ENCODE data around the gene FOXC1.
A peak's percentile ranks its signal among the peaks of the same experiment; 100 is the strongest.

Gene FOXC1

GRCh38 chr6:1614448-1615150 is 4.9 kb downstream of the FOXC1 start:
- peaks cover 26% of the 10 kb centered on the region; the same call in 1 of the 2 replicates for H3K4me1 ChIP-seq (ENCODE audit: control insufficient read depth, insufficient read depth, low read length)
- peak overlapping the region; percentile 52 for H3K4me3 ChIP-seq (ENCODE audit: low read depth, low read length)
- peaks cover 98% of the 10 kb centered on the region for H3K27me3 ChIP-seq (ENCODE audit: control insufficient read depth, insufficient read depth, low read length)
- peak overlapping the region; percentile 71 for H3K9ac ChIP-seq (ENCODE audit: low read length)
- H3K27ac ChIP-seq (ENCODE audit: low read depth, low read length) = no peak overlapping the region
- no peaks in the 10 kb centered on the region for H3K9me3 ChIP-seq (ENCODE audit: control insufficient read depth, insufficient read depth, low read depth, low read length)
- no peaks in the 10 kb centered on the region for H3K36me3 ChIP-seq (ENCODE audit: control insufficient read depth, insufficient read depth, low read length)

DNA sequence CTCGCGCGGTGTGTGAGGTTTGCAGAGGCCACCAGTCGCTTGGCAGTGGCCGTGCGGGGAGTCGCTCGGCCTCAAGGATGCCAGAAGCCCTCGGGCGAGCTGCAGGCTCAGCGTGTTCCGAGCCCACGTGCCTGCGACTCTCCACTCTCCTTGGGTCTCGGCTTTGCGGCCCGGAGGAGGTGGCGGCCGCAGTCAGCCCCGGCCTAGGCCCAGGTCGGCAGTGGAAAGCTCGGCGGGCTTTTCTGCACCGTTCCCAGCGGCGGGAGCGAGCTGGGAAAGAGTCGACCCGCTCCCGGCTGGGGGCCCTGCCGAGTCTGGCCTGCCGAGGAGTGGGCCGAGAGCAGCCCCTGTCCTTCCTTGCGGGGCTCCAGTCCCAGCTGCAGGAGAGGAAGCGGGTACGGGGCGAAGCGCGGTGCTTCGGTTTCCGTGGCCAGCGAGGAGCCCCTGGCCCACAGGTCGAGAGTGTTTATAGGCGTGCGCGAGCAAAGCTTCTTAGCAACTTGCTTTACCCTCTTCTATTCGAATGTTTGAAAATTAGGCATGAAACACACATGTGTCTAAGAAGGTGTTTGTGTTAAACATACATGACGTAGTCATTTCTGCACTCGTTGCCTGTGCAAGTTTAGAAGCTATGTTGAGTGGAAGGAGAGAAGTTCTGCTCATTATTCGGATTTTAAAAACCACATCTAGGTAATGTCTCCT is 5.6 kb downstream of the FOXC1 start:
- H3K36me3 ChIP-seq (ENCODE audit: control insufficient read depth, insufficient read depth, low read length) = no peaks in the 10 kb centered on the region
- peaks cover 26% of the 10 kb centered on the region; the same call in 1 of the 2 replicates for H3K4me1 ChIP-seq (ENCODE audit: control insufficient read depth, insufficient read depth, low read length)
- peak overlapping the region; percentile 52 for H3K4me3 ChIP-seq (ENCODE audit: low read depth, low read length)
- peaks cover 100% of the 10 kb centered on the region for H3K27me3 ChIP-seq (ENCODE audit: control insufficient read depth, insufficient read depth, low read length)
- peak overlapping the region; percentile 48 for H3K9ac ChIP-seq (ENCODE audit: low read length)
- no peak overlapping the region for H3K27ac ChIP-seq (ENCODE audit: low read depth, low read length)
- no peaks in the 10 kb centered on the region for H3K9me3 ChIP-seq (ENCODE audit: control insufficient read depth, insufficient read depth, low read depth, low read length)

DNA sequence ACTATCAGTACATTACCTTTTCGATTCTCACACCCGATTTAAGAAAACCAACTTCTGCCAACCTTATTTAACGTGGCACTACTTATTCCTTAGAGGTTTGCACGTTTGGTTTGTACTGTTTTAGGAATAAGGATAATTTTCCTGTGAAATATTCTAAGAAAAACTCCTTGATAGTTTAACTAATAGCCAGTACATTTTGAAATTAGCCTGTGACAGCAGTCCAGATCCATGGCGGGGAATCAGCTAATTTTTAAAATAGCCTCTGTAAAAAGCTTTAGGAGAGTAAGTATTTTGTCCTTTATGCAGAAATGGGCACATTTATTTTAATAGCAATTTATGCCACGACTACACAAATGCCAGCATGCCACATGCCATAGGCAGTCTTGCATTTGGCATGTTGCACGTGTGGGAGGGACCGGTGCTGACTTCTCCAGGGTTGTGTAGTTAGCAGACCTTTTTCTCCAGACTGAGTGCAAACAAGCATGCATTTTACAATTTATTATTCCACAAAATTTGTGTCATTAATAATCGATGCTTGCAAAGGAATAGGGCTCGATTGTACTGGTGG is 6.2 kb downstream of the FOXC1 start:
- H3K4me1 ChIP-seq (ENCODE audit: control insufficient read depth, insufficient read depth, low read length) = peaks cover 25% of the 10 kb centered on the region; the same call in 1 of the 2 replicates
- no peaks in the 10 kb centered on the region for H3K36me3 ChIP-seq (ENCODE audit: control insufficient read depth, insufficient read depth, low read length)
- H3K9ac ChIP-seq (ENCODE audit: low read length) = no peak overlapping the region
- peaks cover 100% of the 10 kb centered on the region for H3K27me3 ChIP-seq (ENCODE audit: control insufficient read depth, insufficient read depth, low read length)
- peak overlapping the region; percentile 52; the same call in 1 of the 2 replicates for H3K4me3 ChIP-seq (ENCODE audit: low read depth, low read length)
- no peaks in the 10 kb centered on the region for H3K9me3 ChIP-seq (ENCODE audit: control insufficient read depth, insufficient read depth, low read depth, low read length)
- H3K27ac ChIP-seq (ENCODE audit: low read depth, low read length) = no peak overlapping the region

GRCh38 chr6:1616701-1617463 is 7.2 kb downstream of the FOXC1 start:
- Histone ChIP-seq H3K4me3 (ENCODE audit: low read depth, low read length) (no peak overlapping the region), H3K27ac (ENCODE audit: low read depth, low read length) (no peak overlapping the region), H3K9me3 (ENCODE audit: control insufficient read depth, insufficient read depth, low read depth, low read length) (no peaks in the 10 kb centered on the region), H3K36me3 (ENCODE audit: control insufficient read depth, insufficient read depth, low read length) (no peaks in the 10 kb centered on the region), H3K27me3 (ENCODE audit: control insufficient read depth, insufficient read depth, low read length) (peaks cover 100% of the 10 kb centered on the region), H3K9ac (ENCODE audit: low read length) (no peak overlapping the region), H3K4me1 (ENCODE audit: control insufficient read depth, insufficient read depth, low read length) (peaks cover 30% of the 10 kb centered on the region; the same call in 1 of the 2 replicates)

DNA sequence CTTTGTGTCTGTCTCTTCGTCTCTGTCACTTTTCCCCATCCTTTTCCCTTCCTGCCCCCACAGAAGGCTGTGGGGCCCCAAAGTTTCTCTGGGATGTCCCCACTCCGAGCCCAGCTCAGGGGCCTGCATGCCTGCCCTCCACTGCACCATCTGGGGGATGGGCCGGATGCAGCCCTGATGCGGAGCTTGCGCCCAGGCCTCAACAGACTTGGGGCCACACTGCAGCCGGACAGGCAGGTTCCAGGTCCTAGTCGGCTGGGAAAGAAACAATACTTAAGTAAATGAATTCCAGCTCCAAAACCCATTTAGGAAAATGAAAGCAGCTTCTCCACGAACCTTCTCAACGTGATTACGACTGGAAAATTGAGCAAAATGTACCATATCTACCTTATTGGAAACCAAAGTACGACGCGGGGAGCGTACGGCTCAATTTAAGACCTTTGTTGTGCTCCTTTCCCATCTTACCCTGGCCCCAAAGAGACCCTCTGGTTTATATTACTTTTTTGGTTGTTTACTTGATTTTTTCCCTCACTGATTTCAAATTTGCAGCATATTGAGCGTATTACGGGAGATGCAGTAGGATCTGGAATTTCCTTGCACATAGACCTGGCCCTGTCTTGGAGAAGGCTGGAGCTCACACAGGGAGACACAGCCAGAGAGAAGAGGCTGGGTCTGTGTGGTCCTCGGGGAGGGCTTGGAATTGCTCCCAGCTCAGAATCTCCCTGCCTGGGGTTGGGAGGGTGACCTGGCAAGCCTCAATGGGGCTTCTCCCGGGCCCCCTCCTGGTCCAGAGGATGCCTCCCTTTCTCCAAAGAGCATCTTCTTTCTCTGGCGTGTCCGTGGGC is 8.0 kb downstream of the FOXC1 start:
- no peak overlapping the region for H3K27ac ChIP-seq (ENCODE audit: low read depth, low read length)
- H3K9ac ChIP-seq (ENCODE audit: low read length) = no peak overlapping the region
- no peaks in the 10 kb centered on the region for H3K36me3 ChIP-seq (ENCODE audit: control insufficient read depth, insufficient read depth, low read length)
- peaks cover 27% of the 10 kb centered on the region; the same call in 1 of the 2 replicates for H3K4me1 ChIP-seq (ENCODE audit: control insufficient read depth, insufficient read depth, low read length)
- no peak overlapping the region for H3K4me3 ChIP-seq (ENCODE audit: low read depth, low read length)
- H3K9me3 ChIP-seq (ENCODE audit: control insufficient read depth, insufficient read depth, low read depth, low read length) = no peaks in the 10 kb centered on the region
- peaks cover 100% of the 10 kb centered on the region for H3K27me3 ChIP-seq (ENCODE audit: control insufficient read depth, insufficient read depth, low read length)

DNA sequence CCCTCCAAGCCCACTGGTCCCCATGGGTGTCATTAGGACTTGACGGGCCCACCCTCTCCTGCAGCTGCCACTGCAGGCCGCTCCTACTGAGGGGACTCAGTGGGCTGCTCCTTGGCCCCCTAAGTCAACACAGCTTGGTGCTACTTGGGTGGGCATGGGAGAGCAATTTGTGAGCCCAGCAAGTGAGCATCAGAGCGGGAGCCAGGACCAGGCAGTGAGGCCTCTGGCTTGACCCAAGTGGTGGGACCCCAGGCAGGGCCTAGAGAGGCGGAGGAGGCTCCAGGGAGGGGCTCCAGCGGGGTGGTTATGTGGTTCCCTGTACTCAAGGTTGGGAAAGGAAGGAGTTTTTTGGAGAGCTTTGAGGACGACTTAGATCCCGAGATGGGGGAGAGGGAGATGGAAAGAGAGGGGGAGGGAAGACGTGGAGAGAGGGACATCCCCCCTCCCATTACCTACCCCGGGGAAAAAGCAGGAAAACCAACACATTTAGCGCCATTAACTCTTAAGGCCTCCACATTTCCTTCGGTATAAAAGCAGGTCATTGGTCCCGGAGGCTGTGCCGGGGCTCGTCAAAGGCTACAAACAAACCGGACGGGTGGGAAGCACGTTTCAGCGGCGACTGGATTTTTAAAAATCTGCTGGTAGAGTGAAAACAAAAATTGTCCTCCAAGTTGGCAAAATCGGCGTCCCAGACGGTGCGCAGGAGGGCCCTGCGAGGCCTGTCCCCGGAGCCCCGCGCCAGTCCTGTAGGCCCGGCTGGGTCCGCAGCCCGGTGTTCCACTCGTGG is 8.8 kb downstream of the FOXC1 start:
- Histone ChIP-seq H3K27me3 (ENCODE audit: control insufficient read depth, insufficient read depth, low read length) (peaks cover 100% of the 10 kb centered on the region), H3K4me1 (ENCODE audit: control insufficient read depth, insufficient read depth, low read length) (peaks cover 30% of the 10 kb centered on the region; the same call in 1 of the 2 replicates), H3K4me3 (ENCODE audit: low read depth, low read length) (no peak overlapping the region), H3K36me3 (ENCODE audit: control insufficient read depth, insufficient read depth, low read length) (no peaks in the 10 kb centered on the region), H3K9me3 (ENCODE audit: control insufficient read depth, insufficient read depth, low read depth, low read length) (no peaks in the 10 kb centered on the region), H3K27ac (ENCODE audit: low read depth, low read length) (no peak overlapping the region), H3K9ac (ENCODE audit: low read length) (no peak overlapping the region)

- H3K36me3 ChIP-seq (ENCODE audit: control insufficient read depth, insufficient read depth, low read length) = no peaks in the 10 kb centered on the region
- H3K4me1 ChIP-seq (ENCODE audit: control insufficient read depth, insufficient read depth, low read length) = peaks cover 36% of the 10 kb centered on the region; the same call in 1 of the 2 replicates
- no peaks in the 10 kb centered on the region for H3K9me3 ChIP-seq (ENCODE audit: control insufficient read depth, insufficient read depth, low read depth, low read length)
- no peak overlapping the region for H3K27ac ChIP-seq (ENCODE audit: low read depth, low read length)
- peaks cover 100% of the 10 kb centered on the region for H3K27me3 ChIP-seq (ENCODE audit: control insufficient read depth, insufficient read depth, low read length)
- H3K9ac ChIP-seq (ENCODE audit: low read length) = no peak overlapping the region
- peak overlapping the region; percentile 65 for H3K4me3 ChIP-seq (ENCODE audit: low read depth, low read length)
Observed at GRCh38 chr6:1619098-1619672, 9.5 kb downstream of the FOXC1 start.

- H3K36me3 ChIP-seq (ENCODE audit: control insufficient read depth, insufficient read depth, low read length) = no peaks in the 10 kb centered on the region
- peak overlapping the region; percentile 65 for H3K4me3 ChIP-seq (ENCODE audit: low read depth, low read length)
- H3K9ac ChIP-seq (ENCODE audit: low read length) = peak overlapping the region; percentile 47
- peaks cover 100% of the 10 kb centered on the region for H3K27me3 ChIP-seq (ENCODE audit: control insufficient read depth, insufficient read depth, low read length)
- peaks cover 37% of the 10 kb centered on the region for H3K4me1 ChIP-seq (ENCODE audit: control insufficient read depth, insufficient read depth, low read length)
- no peak overlapping the region for H3K27ac ChIP-seq (ENCODE audit: low read depth, low read length)
- H3K9me3 ChIP-seq (ENCODE audit: control insufficient read depth, insufficient read depth, low read depth, low read length) = no peaks in the 10 kb centered on the region
Observed at GRCh38 chr6:1619673-1620503, 10.2 kb downstream of the FOXC1 start.

- Histone ChIP-seq H3K27me3 (ENCODE audit: control insufficient read depth, insufficient read depth, low read length) (peaks cover 100% of the 10 kb centered on the region), H3K9ac (ENCODE audit: low read length) (no peak overlapping the region), H3K27ac (ENCODE audit: low read depth, low read length) (no peak overlapping the region), H3K4me1 (ENCODE audit: control insufficient read depth, insufficient read depth, low read length) (peaks cover 42% of the 10 kb centered on the region), H3K36me3 (ENCODE audit: control insufficient read depth, insufficient read depth, low read length) (no peaks in the 10 kb centered on the region), H3K9me3 (ENCODE audit: control insufficient read depth, insufficient read depth, low read depth, low read length) (no peaks in the 10 kb centered on the region), H3K4me3 (ENCODE audit: low read depth, low read length) (peak overlapping the region; percentile 65)
Observed at GRCh38 chr6:1620504-1621069, 10.9 kb downstream of the FOXC1 start.
